GM10266 (cell line): ENCODE measurements around the gene CKAP2L.

Experiments
- DNase-seq: peaks from one replicate; pipeline ENCODE4 v3.0.0; 2012; ENCODE audit errors: extremely low spot score
- CTCF ChIP-seq: IDR thresholded peaks from 2 replicates; pipeline ENCODE4 v1.5.1; 2012; ENCODE audit warnings: mild to moderate bottlenecking, low read depth; ENCODE audit not compliant: control insufficient read depth, insufficient read depth; ENCODE audit errors: missing control alignments

CKAP2L gene

GRCh38 chr2:112758711-112759110, 5.7 kb downstream of the CKAP2L start:
- no peak for TF ChIP-seq CTCF
- DNase-seq = no peak

GRCh38 chr2:112757265-112757664, 7.1 kb downstream of the CKAP2L start:
- TF ChIP-seq CTCF = no peak
- DNase-seq = no peak

GRCh38 chr2:112756207-112756606, 8.2 kb downstream of the CKAP2L start:
- DNase-seq = no peak
- no peak for TF ChIP-seq CTCF

- no peak for DNase-seq
- no peak for TF ChIP-seq CTCF
Observed at GRCh38 chr2:112755444-112755843, 9.0 kb downstream of the CKAP2L start.

- DNase-seq = no peak
- TF ChIP-seq CTCF = no peak
Observed at GRCh38 chr2:112754564-112754963, 9.8 kb downstream of the CKAP2L start.

GRCh38 chr2:112752667-112753066, 11.7 kb downstream of the CKAP2L start:
- no peak for DNase-seq
- no peak for TF ChIP-seq CTCF

GRCh38 chr2:112751451-112752197, 12.8 kb downstream of the CKAP2L start:
- no peak for TF ChIP-seq CTCF
- DNase-seq = no peak
